CD14-positive monocyte (primary cell): ENCODE data around the gene ITIH1. TPM values are rescaled to one million over a fixed set of nuclear protein-coding genes. Genes with fewer than 3 reads are reported as not detected.

Experiments
- DNase-seq, 3 donors: peaks; one replicate each; pipeline ENCODE4 v3.0.0-alpha.2; 2011 to 2022
- H2AFZ ChIP-seq: 2 replicates; pipeline ENCODE4 v1.6.0; 2012; ENCODE audit warnings: mild to moderate bottlenecking, low read depth, low read length, inconsistent platforms; ENCODE audit not compliant: insufficient read depth, poor library complexity, severe bottlenecking
- H3K27ac ChIP-seq, 2 donors: 1 replicate in 1 of 2; 2 replicates in 1 of 2; pipeline ENCODE4 v1.5.1; 2012 to 2013; ENCODE audit warnings: low read length in 2 of 2, control low read depth in 1 of 2, inconsistent platforms in 1 of 2, low read depth in 1 of 2, mild to moderate bottlenecking in 1 of 2
- H3K27me3 ChIP-seq, 2 donors: one replicate each; pipeline versions ENCODE4 v1.6.0 to v1.6.1; 2011 to 2013; ENCODE audit warnings: low read length in 2 of 2; ENCODE audit not compliant: control insufficient read depth in 2 of 2, insufficient read depth in 2 of 2
- H3K36me3 ChIP-seq, 2 donors: replicated peaks in 1 of 2; 1 replicate in 1 of 2; 2 replicates in 1 of 2; pipeline versions ENCODE4 v1.5.1 to v1.6.1; 2012 to 2013; ENCODE audit warnings: low read length in 2 of 2, control low read depth in 1 of 2, inconsistent platforms in 1 of 2, mild to moderate bottlenecking in 1 of 2; ENCODE audit not compliant: insufficient read depth in 2 of 2, control insufficient read depth in 1 of 2
- H3K4me1 ChIP-seq, 2 donors: 1 replicate in 1 of 2; 2 replicates in 1 of 2; pipeline versions ENCODE4 v1.5.1 to v1.6.1; 2012 to 2013; ENCODE audit warnings: low read length in 2 of 2, control low read depth in 1 of 2, inconsistent platforms in 1 of 2, mild to moderate bottlenecking in 1 of 2, moderate library complexity in 1 of 2; ENCODE audit not compliant: insufficient read depth in 2 of 2, control insufficient read depth in 1 of 2
- H3K4me2 ChIP-seq: replicated peaks from 2 replicates; pipeline ENCODE3; 2012; ENCODE audit warnings: low read length, moderate library complexity, mild to moderate bottlenecking; ENCODE audit not compliant: poor library complexity, severe bottlenecking; ENCODE audit errors: extremely low read depth
- H3K4me3 ChIP-seq, 3 experiments: fragments of 200-600 bp in 1 of 3; sonication (generic) in 1 of 3; replicated peaks in 1 of 3; 1 replicate in 2 of 3; 2 replicates in 1 of 3; pipeline ENCODE4 v1.5.1; 2011 to 2013; ENCODE audit warnings: low read length in 3 of 3, mild to moderate bottlenecking in 3 of 3, control low read depth in 2 of 3, low read depth in 2 of 3, inconsistent platforms in 1 of 3, moderate library complexity in 1 of 3
- H3K79me2 ChIP-seq: 2 replicates; pipeline ENCODE4 v1.6.0; 2012; ENCODE audit warnings: mild to moderate bottlenecking, control low read depth, inconsistent platforms, low read length, moderate library complexity; ENCODE audit not compliant: insufficient read depth
- H3K9ac ChIP-seq: 2 replicates; pipeline ENCODE4 v1.6.0; 2017; ENCODE audit warnings: low read length, mild to moderate bottlenecking; ENCODE audit not compliant: insufficient read depth, poor library complexity, severe bottlenecking
- H3K9me3 ChIP-seq, 2 donors: replicated peaks in 1 of 2; 1 replicate in 1 of 2; 2 replicates in 1 of 2; pipeline versions ENCODE4 v1.5.1 to v1.6.1; 2012 to 2013; ENCODE audit warnings: low read length in 2 of 2, control low read depth in 1 of 2; ENCODE audit not compliant: control insufficient read depth in 1 of 2, insufficient read depth in 1 of 2
- H4K20me1 ChIP-seq: 2 replicates; pipeline ENCODE4 v1.6.0; 2012; ENCODE audit warnings: mild to moderate bottlenecking, low read length, control low read depth, moderate library complexity; ENCODE audit not compliant: insufficient read depth
- H3K27ac Mint-ChIP-seq, 7 donors: one replicate each; pipeline ENCODE4 v1.8.0; 2020; ENCODE audit warnings: mild to moderate bottlenecking in 7 of 7, mixed read lengths in 7 of 7, moderate library complexity in 6 of 7, inconsistent platforms in 2 of 7
- H3K27me3 Mint-ChIP-seq, 3 donors: one replicate each; pipeline ENCODE4 v1.8.0; 2021 to 2022; ENCODE audit warnings: low read depth in 3 of 3, mild to moderate bottlenecking in 3 of 3, mixed read lengths in 3 of 3, moderate library complexity in 3 of 3, inconsistent platforms in 1 of 3
- H3K36me3 Mint-ChIP-seq, 2 donors: one replicate each; pipeline ENCODE4 v1.8.0; 2020; ENCODE audit warnings: mixed read lengths in 2 of 2, inconsistent platforms in 1 of 2, mild to moderate bottlenecking in 1 of 2
- H3K4me1 Mint-ChIP-seq: one replicate; pipeline ENCODE4 v1.8.0; 2020; ENCODE audit warnings: mild to moderate bottlenecking, mixed read lengths
- H3K4me3 Mint-ChIP-seq, 2 donors: one replicate each; pipeline ENCODE4 v1.8.0; 2020; ENCODE audit warnings: mild to moderate bottlenecking in 2 of 2, mixed read lengths in 2 of 2, moderate library complexity in 1 of 2
- H3K9me3 Mint-ChIP-seq, 7 donors: one replicate each; pipeline ENCODE4 v1.8.0; 2020 to 2022; ENCODE audit warnings: mixed read lengths in 7 of 7, mild to moderate bottlenecking in 6 of 7, moderate library complexity in 6 of 7, inconsistent platforms in 2 of 7
- CTCF ChIP-seq: fragments of 200-600 bp; IDR thresholded peaks from one replicate; pipeline ENCODE4 v1.8.0; 2022; ENCODE audit warnings: antibody characterized with exemption, mild to moderate bottlenecking
- WGBS: methylation state at CpG from one replicate; pipeline ENCODE4 v1.1.5; 2013; ENCODE audit warnings: missing lambda C conversion rate; ENCODE audit not compliant: insufficient coverage; 5-methylcytosine and 5-hydroxymethylcytosine counted together
- intact Hi-C, 2 donors: fragments of 100-400 bp; cut with micrococcal nuclease; formaldehyde crosslinking; loops; one replicate each; pipeline versions ENCODE4 v1.15.0 to v1.15.1; 2023
- polyA plus RNA-seq, 3 donors: library from polyadenylated mRNA; depleted of rRNA in 1 of 3; unstranded in 2 of 3; stranded (reverse) in 1 of 3; fragments of 300-500 nt in 2 of 3; fragments of >200 nt in 1 of 3; fragmentation: Illumina TruSeq in 2 of 3; gene quantifications; 1 replicate in 2 of 3; 2 replicates in 1 of 3; pipeline ENCODE4 v1.2.3, GENCODE V29; 2012 to 2021

The ITIH1 gene
- polyA plus RNA-seq, 3 donors, result 0.75 to 4.4 (median 1.3) TPM

DNA sequence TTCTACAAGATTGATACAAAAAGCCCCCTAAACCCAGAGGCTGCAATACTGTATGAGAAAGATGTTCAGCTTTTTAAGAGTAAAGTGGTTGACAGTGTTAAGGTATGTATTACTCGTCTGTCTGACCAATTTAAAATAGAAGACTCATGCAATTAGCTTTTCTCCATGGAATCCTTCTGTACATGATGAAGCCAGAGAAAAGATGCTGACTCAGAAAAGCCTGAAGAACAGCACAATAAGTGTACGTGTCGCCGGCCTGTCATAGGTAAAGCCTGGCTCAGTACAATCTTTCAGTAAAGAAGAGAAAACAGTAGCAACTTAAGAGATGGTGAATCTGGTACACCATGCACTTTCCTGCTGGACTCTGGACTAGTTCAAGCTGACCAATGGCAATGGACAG is 23.0 kb upstream of the ITIH1 start:
- Mint-ChIP-seq H3K36me3 (peaks cover 71 to 92% of the 10 kb centered on the region in 2 donors), H3K4me1 (peaks cover 14% of the 10 kb centered on the region), H3K9me3 (no peaks in the 10 kb centered on the region), H3K27ac (peak overlapping the region in 2 of 7 donors; percentile 52 to 61), H3K4me3 (no peak overlapping the region), H3K27me3 (no peaks in the 10 kb centered on the region)
- H3K4me1 ChIP-seq, result peaks cover 12 to 17% of the 10 kb centered on the region in 2 donors
- no peak overlapping the region for H3K9ac ChIP-seq
- no peaks in the 10 kb centered on the region for H3K27me3 ChIP-seq
- H3K4me2 ChIP-seq, result no peak overlapping the region
- H3K9me3 ChIP-seq, result no peaks in the 10 kb centered on the region
- H3K79me2 ChIP-seq, result no peaks in the 10 kb centered on the region
- no peak overlapping the region for H2AFZ ChIP-seq
- H4K20me1 ChIP-seq, result no peaks in the 10 kb centered on the region
- TF ChIP-seq CTCF, result no peak
- intact Hi-C loops, result no loop called here
- no peak overlapping the region for H3K27ac ChIP-seq
- 100% methylated on average over 4 of the region's 4 CpGs for WGBS
- no peak overlapping the region for H3K4me3 ChIP-seq
- no peak for DNase-seq
- peaks cover 54 to 90% of the 10 kb centered on the region in 2 donors for H3K36me3 ChIP-seq

GRCh38 chr3:52756141-52756540 is 21.3 kb upstream of the ITIH1 start:
- intact Hi-C loops, result no loop called here

More at GRCh38 chr3:52756141-52756540, 21.3 kb upstream of the ITIH1 start:
- no CpG with 5 or more reads among the region's 1 CpG for whole genome bisulfite sequencing
- peaks cover 14% of the 10 kb centered on the region for H3K4me1 Mint-ChIP-seq
- H2AFZ ChIP-seq, result no peak overlapping the region
- no peak for TF ChIP-seq CTCF
- no peaks in the 10 kb centered on the region for H4K20me1 ChIP-seq
- H3K27ac Mint-ChIP-seq, result no peak overlapping the region
- no peaks in the 10 kb centered on the region for H3K27me3 ChIP-seq
- no peak overlapping the region for H3K4me3 ChIP-seq
- H3K36me3 ChIP-seq, result peaks cover 52 to 89% of the 10 kb centered on the region in 2 donors
- no peaks in the 10 kb centered on the region for H3K9me3 Mint-ChIP-seq
- H3K79me2 ChIP-seq, result no peaks in the 10 kb centered on the region
- H3K4me1 ChIP-seq, result peaks cover 12 to 17% of the 10 kb centered on the region in 2 donors
- H3K36me3 Mint-ChIP-seq, result peaks cover 70 to 89% of the 10 kb centered on the region in 2 donors
- DNase-seq, result no peak
- H3K4me2 ChIP-seq, result no peak overlapping the region
- H3K4me3 Mint-ChIP-seq, result no peak overlapping the region
- no peaks in the 10 kb centered on the region for H3K27me3 Mint-ChIP-seq
- no peak overlapping the region for H3K27ac ChIP-seq
- H3K9me3 ChIP-seq, result no peaks in the 10 kb centered on the region
- H3K9ac ChIP-seq, result no peak overlapping the region
